HG03025 (cell line): ENCODE results near the gene FOXP2.
"Not testable (repeated sequence)": the region's sequence is repeated elsewhere in the genome, so short reads cannot be mapped to it uniquely, and the experiment has no call there.

ENCODE experiments used
- ATAC-seq: cut with Tn5 transposase; IDR thresholded peaks from one replicate; pipeline ENCODE4 v1.9.1; 2021; ENCODE audit warnings: mild to moderate bottlenecking, moderate library complexity; ENCODE audit not compliant: unreplicated experiment, low FRiP score

Gene FOXP2

DNA sequence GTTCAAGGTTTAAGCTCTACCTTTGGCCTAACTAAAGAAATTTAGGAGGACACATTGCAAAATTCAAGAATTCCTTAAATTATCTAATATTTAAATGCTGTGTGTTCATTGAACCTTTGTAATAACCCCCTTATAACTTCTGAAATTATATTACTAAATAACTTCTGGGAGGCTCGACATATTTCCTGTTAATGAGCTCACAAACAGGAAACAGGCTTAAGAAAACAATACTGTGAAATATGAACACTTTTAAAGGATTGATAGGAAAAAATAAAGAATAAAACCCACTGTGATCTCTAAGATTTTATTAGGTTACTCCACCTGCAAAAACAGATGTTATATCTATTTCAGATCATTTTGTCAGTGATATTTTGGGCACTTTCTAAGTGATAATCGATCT lies 74.1 kb downstream of the FOXP2 start:
- no peak for ATAC-seq

DNA sequence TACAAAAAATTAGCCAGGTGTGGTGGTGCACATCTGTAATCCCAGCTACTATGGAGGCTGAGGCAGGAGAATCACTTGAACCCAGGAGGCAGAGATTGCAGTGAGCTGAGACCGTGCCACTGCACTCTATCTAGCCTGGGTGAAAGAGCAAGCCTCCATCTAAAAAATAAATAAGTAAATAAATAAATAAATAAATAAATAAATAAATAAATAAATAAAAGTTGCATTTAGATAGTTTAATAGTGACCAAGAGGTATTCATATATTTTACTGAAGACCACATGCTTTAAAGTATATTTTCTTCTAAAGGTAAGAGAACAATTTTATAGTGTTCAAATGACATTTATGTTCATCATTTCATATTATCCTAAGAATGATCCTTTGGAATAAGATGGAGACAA lies 82.9 kb downstream of the FOXP2 start:
- not testable (repeated sequence) for ATAC-seq

- ATAC-seq = no peak
Observed at GRCh38 chr7:114502454-114503254, 88.0 kb downstream of the FOXP2 start.

DNA sequence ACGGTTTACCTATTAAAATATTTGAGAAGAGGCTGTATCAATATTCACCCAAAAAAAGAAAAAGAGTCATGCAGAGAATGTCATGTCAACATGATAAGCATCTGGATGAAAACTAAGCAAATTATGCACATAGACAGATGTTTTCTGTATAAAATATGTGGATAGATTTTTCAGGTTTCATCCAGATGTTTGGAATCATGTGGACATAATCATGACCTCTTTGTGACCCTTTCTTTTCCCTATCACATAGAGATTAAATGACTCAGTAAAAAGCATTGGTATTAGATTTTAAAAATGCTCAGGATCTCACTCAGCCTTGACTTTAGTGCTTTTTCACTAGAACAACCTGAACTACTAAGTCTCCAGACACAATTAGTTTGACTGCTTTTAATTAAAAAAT lies 90.0 kb downstream of the FOXP2 start:
- no peak for ATAC-seq

GRCh38 chr7:114507381-114507780 lies 92.8 kb downstream of the FOXP2 start:
- ATAC-seq = no peak

GRCh38 chr7:114508086-114508485 lies 93.5 kb downstream of the FOXP2 start:
- no peak for ATAC-seq

GRCh38 chr7:114510824-114511223 lies 96.2 kb downstream of the FOXP2 start:
- ATAC-seq = not testable (repeated sequence)

DNA sequence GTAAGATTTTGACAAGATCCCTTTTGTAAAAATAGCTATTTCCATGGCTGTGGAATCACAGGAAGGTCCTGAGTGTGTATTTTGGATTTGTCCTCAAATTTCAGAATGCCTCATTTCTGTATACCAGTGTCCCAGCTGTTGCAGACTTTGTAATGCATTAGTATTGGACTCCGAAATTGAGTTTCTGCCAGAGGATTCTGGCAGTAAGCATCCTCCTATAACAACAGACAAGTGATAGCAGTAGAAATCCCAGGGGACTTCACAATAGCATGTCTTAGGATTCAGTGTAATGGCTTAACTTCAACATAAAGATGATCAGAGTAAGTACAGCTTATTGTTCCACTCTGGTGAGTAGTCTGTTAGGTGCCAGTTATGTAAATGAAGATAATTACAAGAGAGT lies 104.6 kb downstream of the FOXP2 start:
- ATAC-seq = no peak

- no peak for ATAC-seq
Observed at GRCh38 chr7:114522081-114522480, 107.5 kb downstream of the FOXP2 start.

DNA sequence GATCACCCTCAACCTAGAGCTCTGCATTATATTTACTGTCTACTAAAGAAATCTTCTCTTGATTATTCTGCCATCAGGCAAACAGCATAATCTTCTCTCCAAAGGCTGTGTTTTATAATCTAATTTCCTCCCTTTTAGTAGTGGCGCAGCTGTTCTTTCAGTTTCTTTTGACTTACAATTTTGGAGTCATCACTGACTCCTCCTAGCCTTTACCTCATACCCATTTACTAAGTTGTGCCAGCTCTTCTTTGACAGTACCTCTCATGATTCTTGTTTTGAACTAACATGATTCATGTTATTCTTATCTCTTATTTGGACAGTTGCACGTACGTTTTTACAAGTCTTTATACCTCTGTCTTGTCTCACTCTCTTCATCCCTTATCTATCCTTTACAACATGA lies 113.0 kb downstream of the FOXP2 start:
- no peak for ATAC-seq

DNA sequence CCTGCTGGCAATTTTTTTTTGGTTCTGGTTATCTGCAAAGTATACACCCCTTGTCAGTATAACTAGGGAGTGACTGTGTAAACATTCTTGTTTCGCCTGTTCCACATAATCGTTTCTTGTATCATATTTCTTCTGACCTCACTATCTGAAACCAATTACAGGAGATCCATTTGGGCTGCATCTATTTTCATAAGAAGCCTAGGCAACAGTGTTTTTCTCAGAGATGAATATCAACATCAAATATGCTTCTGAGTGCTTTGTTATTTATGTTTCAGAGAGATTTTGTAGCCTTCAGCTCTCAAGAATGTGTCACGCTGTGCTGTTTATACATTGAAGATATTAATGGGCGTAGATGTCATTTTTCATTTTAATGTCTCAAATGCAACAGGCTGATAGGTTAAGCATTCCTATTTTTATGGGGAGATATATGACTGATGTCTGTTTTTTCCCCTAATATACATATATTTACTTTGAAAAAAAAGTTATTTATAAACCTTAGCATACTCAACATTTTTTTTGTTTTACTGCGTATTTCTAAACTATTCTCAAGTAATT lies 115.5 kb downstream of the FOXP2 start:
- ATAC-seq = no peak

DNA sequence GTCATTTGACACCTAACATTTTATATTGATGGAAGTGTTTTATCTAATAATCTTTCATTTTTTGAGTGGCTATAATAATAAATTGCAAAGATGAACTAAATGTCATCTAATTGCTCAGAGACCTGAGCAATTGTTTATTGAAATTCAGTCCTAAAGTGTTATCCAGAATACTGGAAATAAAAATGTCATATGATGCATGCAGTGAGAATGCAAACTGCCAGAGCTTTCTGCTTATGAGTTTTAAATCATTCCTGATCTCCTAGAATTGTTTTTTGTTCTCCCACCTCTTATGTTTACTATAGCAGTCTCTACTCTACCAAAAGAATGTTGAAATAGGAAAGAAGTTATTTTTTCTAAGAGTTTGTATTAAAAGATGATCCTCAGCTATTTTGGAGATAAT lies 116.7 kb downstream of the FOXP2 start:
- no peak for ATAC-seq

GRCh38 chr7:114533131-114533530 lies 118.5 kb downstream of the FOXP2 start:
- ATAC-seq = no peak

DNA sequence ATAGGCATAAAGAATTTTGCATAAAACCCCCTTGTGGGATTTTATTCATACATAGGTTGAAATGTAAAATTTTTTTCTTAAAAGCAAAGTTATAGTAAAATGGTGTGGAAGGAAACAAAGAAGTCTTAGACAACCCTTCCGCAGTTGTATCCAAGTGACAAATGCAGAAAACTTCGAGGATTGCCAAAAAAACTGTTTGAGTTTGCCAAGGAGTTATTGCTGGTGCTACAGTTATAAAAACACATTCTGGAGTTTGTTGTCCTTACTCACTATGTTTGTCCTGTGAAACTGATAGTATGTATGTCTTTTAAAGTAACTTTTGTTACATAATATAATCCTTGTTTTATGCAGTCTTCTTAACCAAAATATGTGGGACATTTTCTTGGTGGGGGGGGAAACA lies 120.3 kb downstream of the FOXP2 start:
- ATAC-seq = no peak

- ATAC-seq = no peak
Observed at GRCh38 chr7:114539575-114539974, 125.0 kb downstream of the FOXP2 start.

DNA sequence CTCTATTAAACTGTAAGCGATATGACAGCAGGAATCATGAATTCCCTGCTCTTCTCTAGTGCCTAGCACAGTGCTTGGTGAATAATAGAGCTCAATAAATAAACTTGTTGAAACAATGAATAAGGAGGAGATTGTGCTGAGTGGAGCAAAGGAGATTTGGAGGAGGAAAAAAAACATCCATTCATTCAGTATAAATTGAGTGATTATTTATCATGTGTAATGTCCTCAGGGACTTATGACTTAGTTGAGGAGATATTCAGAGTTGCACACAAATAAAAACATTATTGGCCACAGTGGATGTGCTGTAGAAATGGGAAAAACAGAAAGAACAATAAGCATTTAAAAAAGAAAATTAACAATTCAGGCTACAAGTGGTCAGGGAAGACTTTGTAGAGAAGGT lies 125.7 kb downstream of the FOXP2 start:
- ATAC-seq = no peak

- ATAC-seq = not testable (repeated sequence)
Observed at GRCh38 chr7:114547346-114547745, 132.7 kb downstream of the FOXP2 start.

DNA sequence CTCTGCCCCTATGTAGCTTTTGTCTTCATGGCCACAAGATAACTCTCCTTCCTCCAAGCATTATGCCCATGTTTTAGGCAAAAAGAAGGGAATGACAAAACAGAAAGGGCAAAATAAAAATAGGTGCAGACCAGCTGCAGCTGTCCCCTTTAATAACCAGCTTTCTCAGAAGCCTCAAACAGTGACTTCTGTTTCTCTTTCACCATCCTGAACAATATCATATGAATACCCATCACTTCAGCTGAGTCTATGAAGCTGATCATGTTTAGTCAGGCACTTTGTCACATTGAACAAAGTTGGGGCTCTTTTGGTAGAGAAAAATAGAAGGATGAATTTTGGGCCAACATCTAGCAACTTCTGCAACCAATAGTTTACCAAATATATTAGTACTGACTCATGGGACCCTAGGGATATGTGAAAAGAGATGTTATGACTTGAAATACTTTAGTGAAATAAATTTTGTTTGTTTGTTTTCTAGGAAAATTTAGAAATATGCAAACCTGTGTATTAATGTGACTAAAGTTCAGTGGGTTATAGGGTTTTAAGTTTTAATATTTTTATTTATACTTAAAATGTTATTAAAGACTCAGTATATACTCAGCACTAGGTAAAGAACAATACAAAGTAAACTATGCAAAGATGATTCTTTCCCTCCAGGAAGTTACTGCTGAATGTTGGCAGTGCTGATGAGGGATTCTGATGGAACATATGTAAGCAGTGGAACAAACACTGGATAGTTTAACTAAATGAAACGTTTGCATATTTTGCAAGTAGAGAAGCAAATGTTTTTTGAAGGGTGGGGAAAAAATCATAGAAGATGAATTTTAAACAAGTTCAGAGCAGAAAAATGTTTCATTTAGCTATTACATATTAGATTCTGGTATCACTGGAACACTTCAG lies 133.7 kb downstream of the FOXP2 start:
- no peak for ATAC-seq

DNA sequence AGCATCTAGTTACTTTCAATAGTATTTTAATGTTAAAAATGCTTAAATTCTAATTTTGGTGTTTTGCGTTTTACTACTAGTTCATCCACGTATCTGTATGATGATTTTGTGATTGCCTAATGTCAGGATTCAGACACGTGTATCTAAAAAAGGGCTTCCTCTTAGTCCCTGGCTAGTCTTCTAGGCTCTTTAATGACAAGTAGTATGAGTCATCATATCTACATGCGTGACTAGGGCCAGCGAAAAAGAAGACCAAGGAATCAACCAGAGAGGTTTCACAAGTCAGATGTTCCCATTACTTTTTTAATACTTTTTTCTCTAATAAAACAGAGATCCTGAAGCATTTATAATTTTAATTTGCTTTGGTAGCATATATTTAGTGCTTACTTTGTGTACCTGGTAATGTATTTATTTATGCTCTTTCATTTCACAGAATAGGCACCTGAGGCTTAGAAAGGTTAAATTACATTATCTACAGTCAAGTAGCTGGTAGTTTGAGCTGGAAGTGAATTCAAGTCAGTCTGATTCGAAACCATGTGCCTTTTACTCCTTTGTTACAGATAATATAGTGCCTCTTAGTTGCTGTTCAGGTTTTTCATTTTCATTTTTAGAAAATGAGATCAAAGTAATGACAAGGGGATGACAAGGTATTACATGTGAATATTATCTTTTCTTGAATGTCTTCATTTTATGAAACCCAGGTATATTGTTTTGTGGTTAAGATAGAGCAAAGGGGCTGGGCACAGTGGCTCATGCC lies 140.3 kb downstream of the FOXP2 start:
- ATAC-seq = peak; percentile 91

DNA sequence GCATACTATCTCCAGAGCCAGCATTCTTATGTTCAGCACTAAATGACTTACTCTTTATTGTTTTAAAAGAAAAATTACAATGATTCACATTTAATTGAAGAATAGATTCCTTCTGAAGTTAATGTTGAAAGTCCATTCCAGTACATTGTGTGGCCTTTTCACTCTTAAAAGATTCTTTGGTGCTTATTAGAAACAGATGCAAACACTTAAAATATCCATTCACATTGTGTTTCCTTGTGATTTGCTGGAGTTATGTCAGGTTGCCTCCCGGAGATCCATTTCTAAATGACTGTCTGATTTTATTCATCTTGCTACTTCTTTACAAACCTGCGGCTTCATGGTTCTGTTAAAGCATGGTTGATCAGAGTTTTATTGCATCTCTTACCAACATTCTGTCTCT lies 152.8 kb downstream of the FOXP2 start:
- no peak for ATAC-seq

- no peak for ATAC-seq
Observed at GRCh38 chr7:114569220-114569619, 154.6 kb downstream of the FOXP2 start.
